HG03095 (cell line): ENCODE measurements around the gene SRGAP1.
"Not testable (repeated sequence)": the region's sequence is repeated elsewhere in the genome, so short reads cannot be mapped to it uniquely, and the experiment has no call there.

Experiments
- ATAC-seq: cut with Tn5 transposase; IDR thresholded peaks from one replicate; pipeline ENCODE4 v1.9.1; 2021; ENCODE audit warnings: moderate library complexity; ENCODE audit not compliant: unreplicated experiment

The SRGAP1 gene

DNA sequence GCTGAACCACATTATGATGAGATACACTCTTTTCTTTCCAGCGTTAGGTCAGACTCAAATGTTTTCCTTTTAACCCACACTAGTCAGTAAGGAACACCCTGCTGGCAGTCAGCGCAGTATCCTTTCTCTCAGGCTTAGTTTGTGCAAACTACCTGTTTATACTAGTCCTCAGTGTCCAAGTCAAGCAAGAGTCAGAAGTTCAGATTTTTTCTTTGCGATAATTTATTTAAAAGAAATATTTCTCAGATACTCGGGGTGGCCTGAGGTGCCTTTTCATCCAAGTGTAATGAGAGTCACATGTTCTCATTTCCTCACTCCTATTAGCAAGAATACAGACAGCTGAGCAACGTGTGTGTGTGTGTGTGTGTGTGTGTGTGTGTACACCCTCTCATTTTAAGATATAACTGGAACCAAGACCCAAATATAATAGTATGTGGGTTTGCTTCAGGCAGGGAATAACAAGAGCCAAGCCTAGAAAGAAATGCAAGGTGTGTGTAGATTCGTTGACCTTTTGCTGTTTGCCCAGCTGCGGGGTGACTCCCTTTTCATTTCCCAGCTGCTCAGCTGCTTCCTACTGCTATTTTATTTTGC is 194.9 kb downstream of the SRGAP1 start:
- no peak for ATAC-seq

- no peak for ATAC-seq
Measured at GRCh38 chr12:64042911-64043310, 198.4 kb downstream of the SRGAP1 start.

DNA sequence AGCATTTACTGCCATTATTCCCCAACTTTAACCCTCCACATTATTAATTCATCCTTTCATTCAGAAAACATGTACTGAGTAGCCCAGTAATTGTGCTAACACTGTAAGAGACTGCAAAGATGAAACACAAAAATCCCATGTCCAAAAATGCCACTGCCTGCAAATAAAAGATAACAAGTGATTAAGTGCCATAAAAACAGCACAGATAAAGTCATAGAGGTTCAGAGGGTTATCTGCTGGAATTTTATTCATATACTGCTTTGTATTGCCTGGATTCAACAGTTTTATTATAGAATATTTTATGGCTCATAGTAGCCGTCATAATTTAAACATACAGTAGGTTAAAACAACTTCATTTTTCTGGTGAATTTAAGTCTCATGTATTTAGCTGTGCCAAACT is 199.7 kb downstream of the SRGAP1 start:
- ATAC-seq: no peak

GRCh38 chr12:64051057-64051456 is 206.6 kb downstream of the SRGAP1 start:
- ATAC-seq: no peak

- ATAC-seq: no peak
Measured at GRCh38 chr12:64053117-64053516, 208.6 kb downstream of the SRGAP1 start.

DNA sequence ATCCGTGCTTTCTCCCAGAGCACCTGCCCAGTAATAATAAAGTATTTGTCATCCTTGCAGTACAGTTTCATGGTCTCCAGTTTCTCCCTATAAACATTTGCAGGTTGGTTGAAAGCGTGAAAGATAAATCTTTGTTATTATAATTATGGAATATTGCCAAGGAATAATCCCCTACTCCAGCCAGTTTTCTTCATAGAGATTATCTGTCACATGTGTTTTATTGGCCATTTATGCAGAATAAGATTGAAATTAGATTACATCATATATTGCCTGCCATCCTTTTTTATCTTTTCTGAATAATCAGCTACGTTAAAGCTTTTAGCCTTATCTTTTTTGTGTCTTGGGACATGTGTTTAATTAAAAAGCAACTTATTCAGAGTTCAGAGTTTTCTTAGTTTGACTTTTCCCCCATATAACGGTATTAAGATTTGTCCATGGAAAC is 209.6 kb downstream of the SRGAP1 start:
- no peak for ATAC-seq

- no peak for ATAC-seq
Measured at GRCh38 chr12:64056741-64057140, 212.2 kb downstream of the SRGAP1 start.

DNA sequence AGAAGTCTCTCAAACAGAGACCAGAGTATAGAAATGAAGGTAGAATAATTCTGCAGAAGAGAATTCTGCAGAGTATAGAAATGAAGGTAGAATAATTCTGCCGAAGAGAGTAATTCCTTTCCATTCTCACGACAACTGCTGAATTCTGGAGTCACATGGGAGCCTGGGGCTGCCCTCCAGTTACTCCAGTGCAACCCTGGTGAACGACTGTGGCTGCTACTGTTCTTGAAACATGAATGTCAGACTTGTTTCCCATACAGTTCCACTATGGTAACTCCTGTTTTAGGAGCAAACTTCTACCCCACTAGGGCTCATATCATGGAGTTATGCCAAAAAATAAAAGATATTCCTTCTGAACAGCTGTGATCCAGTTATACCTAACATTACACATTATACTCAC is 213.2 kb downstream of the SRGAP1 start:
- no peak for ATAC-seq

DNA sequence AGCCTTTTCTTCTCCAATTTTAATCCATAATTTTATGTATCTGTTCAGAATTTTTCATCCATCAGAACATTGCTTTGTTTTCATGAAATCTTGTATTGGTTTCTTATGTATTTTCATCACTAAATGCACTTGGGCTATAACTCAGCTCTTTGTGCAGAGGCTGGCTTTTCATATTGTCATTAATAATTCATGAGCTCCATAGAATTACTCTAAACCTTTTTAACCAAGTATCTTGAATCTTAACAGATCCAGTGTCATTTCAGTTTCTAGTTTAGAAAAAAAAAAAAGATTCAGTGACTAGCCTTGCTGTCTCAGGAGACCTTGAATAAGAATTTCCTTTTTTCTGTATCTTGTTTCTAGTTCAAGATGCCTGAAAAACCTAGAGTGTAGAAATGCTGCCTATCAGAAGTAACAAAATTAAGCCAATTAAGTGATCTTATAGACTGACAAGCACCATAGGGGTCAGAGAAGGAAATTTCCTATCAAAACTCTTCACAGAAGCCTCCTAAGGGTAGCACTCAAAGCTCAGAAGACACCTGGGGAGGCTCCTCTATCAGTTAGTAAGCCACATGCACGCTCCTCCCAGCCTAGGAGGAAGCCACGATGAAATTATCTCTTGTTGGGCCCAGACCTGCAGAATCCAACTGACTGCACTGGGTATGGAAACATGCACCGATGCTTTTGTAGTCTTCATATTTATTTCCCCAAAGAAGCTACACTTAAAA is 214.2 kb downstream of the SRGAP1 start:
- no peak for ATAC-seq

GRCh38 chr12:64059685-64060084 is 215.2 kb downstream of the SRGAP1 start:
- no peak for ATAC-seq

DNA sequence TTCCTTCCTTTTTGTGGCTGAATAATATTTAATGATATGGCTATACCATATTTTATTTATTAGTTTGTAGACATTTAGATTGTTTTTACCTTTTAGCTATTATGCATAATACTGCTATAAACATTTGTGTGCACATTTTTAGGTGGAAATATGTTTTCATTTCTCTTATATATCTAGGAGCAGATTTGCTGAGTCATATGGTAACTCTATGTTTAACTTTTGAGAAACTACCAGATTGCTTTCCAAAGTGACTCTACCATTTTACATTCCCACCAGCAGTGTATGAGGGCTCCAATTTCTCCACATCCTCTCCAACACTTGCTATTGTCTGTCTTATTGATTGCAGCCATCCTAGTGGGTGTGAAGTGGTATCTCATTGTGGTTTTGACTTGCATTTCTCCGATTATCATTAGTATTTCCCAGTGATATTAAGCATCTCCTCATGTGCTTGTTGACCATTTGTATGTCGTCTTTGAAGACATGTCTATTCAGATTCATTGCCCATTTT is 217.4 kb downstream of the SRGAP1 start:
- no peak for ATAC-seq

DNA sequence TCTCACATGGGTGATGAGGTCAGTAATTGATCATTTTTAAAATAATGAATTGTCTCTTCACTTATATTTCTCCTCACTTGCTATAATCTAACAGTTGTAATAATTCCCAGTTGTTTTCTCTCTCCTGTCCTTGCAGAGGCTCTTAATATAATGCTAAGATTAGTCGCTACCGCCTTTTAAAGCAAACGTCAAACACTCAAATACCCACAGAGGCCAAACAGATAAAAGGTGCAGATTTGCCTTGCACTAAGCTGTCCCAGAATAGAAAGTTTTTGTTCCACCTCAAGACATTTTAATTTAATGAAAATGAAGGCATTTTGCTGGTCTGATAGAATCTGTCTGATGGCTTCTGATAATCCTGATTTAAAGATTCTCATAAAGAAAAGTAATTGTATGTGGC is 218.6 kb downstream of the SRGAP1 start:
- no peak for ATAC-seq

DNA sequence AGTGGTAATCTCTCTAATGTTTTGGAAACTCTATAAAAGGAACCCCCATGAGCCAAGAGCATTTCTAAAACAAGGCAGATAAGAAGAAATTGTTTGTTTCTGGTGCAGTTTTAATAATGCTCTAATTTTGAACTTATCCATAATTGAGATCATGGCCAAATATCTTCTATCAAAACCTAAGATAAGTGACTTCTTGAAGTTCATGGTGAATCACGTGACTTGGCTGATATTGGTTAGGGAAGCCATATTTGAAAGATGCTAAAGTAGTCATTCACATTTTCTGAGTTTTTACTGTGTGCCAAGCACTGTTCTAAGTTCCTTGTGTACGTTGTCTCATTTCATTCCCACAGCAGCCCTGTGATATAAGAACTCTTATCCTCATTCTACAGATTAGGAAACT is 219.7 kb downstream of the SRGAP1 start:
- no peak for ATAC-seq

- ATAC-seq: no peak
Measured at GRCh38 chr12:64064706-64065105, 220.2 kb downstream of the SRGAP1 start.

DNA sequence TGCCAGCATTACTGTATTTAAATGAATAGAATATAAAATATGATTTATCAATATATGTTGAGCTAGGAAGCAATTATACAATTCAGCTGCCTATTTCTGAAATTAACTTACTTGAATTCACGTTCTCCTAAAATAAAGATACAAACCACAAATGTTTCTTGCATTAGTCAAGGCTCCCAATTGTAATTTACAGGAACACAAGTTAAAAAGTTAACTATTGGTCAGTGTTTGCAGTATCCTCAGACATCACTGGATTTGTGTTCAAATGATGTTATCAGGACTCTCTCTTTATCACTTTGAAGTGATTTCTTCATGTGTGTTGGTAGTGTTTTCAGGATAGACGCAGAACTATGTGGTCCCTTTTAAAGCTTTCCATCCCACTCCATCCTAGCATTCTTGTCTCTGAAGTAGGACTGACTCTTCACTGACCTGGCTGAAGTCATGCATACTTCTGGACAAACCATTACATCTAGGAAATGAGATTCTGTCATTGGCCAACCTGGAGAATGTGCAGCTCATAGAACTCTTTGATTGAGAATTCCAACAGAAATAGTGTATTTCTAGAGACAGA is 221.5 kb downstream of the SRGAP1 start:
- no peak for ATAC-seq

- ATAC-seq: no peak
Measured at GRCh38 chr12:64066776-64067175, 222.3 kb downstream of the SRGAP1 start.

DNA sequence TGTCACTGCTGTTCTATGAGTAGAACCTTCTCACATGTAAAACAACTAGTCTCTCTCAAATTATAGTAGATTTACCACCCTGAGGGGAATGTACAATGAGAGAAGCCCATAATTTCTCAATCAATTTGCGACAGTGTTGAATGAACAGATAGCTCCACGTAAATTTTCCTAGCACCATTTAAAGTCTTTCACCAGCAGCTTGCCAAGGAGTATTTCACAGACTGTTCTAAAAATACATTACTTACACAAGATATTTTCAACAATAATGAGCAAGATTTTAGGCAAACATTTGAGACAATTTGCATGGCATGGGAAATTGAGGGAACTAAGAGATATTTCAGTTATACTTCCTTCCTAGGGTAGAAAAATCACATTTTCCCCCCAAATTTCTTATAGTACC is 226.0 kb downstream of the SRGAP1 start:
- no peak for ATAC-seq

DNA sequence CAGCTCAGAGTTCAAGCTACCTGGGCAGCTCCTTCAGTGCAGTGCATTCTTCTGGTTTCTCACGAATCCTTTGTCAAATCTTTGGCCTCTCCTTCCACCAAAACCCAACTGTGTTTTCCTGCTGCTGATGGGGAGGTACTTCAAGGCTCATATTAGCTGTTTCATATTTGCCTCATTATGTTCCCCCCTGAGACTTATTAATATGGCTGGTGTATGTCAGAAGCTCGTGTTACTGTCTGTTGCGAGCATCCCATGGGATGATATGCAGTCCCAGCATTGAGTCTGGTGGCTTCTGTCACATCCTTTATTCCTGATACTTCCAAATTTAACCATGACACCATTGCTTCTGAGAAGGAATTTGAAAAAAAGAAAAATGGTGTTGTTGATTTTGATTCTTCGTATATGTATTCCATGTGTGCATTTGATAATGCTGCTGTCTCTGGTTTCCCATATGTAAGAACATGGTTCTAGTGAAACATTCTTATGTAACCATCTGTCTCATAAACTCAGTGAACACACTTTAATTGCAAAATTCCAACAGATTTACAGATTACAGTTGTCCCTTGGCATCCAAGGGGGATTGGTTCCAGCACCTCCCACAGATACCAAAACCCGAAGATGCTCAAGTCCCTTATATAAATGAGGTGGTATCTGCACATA is 228.5 kb downstream of the SRGAP1 start:
- ATAC-seq: no peak

GRCh38 chr12:64076565-64076964 is 232.1 kb downstream of the SRGAP1 start:
- not testable (repeated sequence) for ATAC-seq

- no peak for ATAC-seq
Measured at GRCh38 chr12:64077922-64078321, 233.4 kb downstream of the SRGAP1 start.

DNA sequence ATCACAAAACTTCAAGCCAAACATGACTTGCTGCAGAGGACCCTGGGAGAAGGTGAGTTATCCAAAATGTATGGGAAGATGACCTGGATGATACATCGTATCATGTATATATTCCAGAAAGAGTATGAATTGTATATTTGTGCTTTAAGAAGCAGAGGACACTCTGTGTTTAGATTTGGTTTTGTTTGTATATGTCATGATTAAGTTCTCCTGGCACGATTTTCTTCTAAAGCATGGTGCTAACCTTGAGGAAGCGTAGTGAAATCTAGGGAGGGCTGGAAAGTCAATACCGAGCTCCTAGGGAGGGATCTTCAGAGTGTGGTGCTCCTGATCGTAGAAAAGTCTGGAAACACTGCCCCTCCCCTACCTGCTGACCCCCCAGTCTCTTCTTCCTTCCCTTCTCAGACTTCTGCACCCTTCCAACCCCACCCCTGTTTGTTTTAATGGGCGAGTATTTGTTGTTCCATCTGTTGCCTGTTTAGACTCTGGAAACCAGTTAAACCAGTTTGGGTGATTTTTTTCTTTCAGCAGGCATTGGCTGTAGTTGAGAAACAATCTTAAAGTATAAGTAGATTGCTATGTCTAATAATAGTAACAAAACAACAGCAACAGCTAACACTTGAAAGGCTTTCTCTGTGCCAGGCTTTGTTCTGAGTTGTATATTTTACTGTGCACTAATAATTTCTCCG is 236.0 kb downstream of the SRGAP1 start:
- no peak for ATAC-seq
